Fibroblast of skin of abdomen (primary cell): Measurements from ENCODE around the gene SLPI. TPM values are rescaled to one million over a fixed set of nuclear protein-coding genes. Genes with fewer than 3 reads are reported as not detected.

Source experiments
- DNase-seq: peaks from one replicate; pipeline ENCODE4 v3.0.0-alpha.2; 2013
- polyA plus RNA-seq, 2 experiments: library from polyadenylated mRNA; unstranded; fragments of 120-200 nt; gene quantifications; one replicate each; pipeline ENCODE4 v1.2.1, GENCODE V29; 2013; ENCODE audit not compliant: insufficient read length in 2 of 2

Gene SLPI, protein sequence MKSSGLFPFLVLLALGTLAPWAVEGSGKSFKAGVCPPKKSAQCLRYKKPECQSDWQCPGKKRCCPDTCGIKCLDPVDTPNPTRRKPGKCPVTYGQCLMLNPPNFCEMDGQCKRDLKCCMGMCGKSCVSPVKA
- not detected for polyA plus RNA-seq (2013, experiment 1 of 2; ENCODE audit: insufficient read length)
- polyA plus RNA-seq (2013, experiment 2 of 2; ENCODE audit: insufficient read length): not detected

GRCh38 chr20:45254383-45255262 lies at the start of gene SLPI:
SLPI (minus strand) TSS chr20:45254564; CDS start chr20:45254543, 21 bp downstream.
- no peak for DNase-seq

DNA sequence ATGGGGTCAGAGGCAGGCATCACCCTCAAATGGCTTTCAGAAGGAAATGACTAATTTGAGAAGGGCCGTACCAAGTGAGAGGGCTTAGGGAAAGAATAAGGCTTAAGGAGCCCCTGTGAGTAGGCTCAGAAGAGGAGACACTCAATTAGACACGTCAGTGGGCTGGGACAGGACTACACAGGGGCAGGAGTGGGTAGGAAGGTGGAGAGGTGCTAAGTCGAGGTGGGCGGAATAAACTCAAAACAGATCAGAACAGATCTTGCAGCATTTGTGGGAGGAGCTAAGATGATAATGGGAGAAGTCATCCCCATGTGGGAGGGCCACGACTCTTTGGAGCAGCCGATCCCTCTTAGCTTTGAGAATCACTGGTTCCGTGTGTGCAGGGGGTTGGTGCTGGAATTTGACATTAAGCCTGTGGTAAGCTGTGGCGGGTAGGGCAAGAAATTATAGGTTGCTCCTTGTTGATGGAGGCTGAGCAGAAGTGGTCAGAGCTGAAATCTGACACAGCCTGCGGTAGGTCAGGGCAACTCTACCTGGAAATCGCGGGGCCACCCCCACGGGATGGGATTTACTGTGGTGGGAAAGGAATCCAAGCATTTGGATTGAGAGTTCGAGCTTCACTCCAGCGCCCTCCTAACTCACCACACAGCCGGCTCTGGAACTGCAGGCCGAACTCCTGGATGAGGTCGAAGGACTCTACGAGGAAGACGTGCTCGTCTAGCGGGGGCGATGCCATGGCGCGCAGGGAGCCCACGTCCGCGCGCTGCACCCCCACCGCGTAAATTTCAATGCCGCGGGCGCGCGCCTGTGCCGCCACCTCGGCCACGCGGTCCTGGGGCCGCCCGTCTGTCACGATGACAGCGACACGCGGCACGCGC lies 49.5 kb upstream of the SLPI start:
- peak; percentile 21 for DNase-seq

DNA sequence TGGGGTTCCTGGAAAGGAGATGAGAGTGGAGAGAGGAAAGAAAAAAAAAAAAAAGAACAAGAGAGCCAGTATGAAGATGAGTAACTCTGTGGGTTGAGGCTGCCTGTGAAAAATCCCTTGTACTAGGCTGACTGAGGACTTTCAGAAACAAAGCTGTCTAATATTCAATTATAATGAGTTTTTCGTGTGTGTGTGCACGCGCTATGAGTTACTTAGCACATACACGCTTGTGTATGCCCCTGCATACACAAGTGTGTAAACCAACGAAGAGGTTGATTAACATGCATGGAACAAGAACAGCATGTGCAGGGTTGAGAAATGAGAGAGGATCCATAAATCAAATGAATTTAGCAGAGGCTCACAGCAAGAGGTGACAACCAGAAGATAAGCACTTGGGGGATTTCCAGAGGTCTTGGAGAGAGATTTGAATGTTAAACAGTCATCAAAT lies 47.5 kb upstream of the SLPI start:
- no peak for DNase-seq

DNA sequence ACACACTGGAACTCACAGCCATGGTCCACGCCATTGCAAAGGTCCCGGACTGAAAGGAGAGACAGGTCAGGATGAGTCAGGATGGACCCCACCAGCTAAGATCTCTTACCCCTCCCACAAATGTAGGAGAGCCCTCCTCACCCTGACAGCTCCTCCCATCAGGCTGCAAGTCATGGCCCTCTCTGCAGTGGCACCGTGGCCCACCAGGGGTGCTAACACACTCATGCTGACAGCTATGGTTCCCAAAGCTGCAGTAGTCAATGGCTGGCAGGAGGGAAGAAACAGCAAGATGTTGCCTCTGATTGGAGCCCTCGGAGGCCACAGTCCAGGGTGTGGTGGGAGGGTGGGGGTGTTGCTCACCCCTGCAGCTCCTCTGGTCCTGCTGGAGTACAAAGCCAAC lies 46.6 kb upstream of the SLPI start:
- DNase-seq: no peak

- no peak for DNase-seq
Observed at GRCh38 chr20:45299786-45300185, 45.4 kb upstream of the SLPI start.

DNA sequence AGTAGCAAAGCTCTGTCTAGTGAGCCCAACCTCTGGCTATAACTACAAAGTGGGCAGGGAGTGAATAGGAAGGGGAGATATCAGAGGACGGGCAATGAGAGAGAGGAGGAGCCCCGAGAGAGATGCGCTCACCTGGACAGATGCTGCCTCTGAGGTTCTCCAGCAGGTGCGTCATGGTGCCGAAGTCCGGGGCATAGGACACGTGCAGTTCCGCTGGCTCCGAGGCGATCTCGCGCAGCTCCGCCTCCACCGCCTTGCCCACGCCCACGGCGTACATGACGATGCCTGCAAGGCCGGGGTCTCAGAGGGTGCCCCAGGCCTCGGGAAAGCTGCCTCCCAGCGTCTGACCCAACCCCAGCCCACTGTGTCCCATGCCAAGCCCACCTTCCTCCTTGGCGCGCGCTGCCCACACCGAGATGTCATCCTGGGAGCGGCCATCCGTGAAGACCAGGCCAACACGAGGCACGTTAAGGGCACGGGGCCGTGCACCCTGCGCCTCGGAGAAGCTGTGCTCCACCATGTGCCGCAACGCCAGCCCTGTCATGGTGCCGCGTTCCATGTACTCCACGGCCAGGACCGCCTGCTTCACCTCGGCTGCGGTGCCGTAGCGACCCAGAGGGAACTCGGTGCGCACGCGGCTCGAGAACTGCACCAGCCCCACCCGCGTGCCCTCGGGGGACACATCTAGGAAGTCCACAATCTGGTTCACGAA lies 43.6 kb upstream of the SLPI start:
- no peak for DNase-seq

GRCh38 chr20:45294659-45295058 lies 40.3 kb upstream of the SLPI start:
- DNase-seq: no peak

- no peak for DNase-seq
Observed at GRCh38 chr20:45294003-45294368, 39.6 kb upstream of the SLPI start.

DNA sequence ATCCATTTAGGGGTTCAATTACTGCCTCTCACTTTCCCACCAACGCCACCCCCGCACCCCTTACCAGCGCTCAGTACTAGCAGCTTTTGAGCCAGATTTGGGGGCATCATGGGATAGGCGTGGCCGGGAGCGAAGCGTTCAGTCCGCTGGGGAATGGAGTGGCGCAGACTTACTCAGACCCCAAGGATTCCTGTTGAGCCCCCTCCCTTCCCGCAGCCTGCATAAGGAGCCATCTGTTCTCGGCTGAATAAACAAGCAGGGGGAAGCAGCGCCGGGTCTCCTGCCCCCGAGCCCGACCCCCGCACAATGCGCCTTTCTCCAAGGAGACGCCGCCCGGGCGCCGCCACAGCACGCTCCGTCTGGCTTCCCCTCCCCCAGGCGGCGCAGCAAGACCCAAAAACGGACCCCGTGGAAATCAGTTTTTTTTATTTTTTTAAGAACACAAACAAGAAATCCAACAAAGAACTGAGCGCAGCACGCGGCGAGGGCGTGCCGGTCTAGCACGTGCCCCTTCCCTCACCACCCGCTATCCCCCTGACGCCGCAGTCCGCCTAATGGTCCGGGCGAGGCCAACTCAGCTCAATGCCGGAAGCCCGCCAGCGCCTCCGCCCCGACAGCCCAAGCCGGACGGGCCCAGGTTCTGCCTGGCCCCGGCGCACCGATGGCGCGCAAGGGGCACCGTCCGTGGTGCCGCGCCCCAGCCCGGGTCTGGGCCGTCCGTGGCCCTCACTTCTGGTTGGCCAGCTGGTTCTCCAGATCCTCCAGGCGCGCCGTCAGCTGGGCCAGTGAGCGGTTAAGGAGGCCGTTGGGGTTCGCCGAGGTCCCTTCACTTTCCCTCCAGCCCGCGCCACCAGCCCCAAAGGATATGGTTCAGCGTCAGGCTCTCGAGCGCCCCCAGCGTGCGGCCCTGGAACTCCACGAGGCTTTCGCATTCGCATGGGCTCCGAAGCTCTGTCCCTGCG lies 39.0 kb upstream of the SLPI start:
- DNase-seq: peak; percentile 64

- no peak for DNase-seq
Observed at GRCh38 chr20:45292343-45292742, 38.0 kb upstream of the SLPI start.

DNA sequence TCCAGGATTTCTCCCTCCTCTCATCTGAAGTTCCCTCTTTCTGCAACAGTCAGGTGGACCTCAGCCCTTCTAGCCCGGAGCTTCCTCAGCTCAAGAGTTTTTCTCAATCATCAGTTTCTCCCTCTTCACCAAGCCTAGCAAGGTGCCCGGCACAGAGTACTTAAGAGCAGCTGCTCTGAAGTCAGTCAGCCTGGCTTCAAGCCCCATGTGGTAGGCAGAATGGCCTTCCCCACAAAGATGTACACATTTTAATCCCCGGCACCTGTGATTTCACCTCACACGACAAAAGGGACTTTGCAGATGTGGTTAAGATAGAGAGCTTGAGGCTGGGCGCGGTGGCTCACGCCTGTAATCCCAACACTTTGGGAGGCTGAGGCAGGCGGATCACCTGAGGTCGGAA lies 37.2 kb upstream of the SLPI start:
- DNase-seq: no peak

- DNase-seq: peak; percentile 71
Observed at GRCh38 chr20:45290677-45291355, 36.5 kb upstream of the SLPI start.

DNA sequence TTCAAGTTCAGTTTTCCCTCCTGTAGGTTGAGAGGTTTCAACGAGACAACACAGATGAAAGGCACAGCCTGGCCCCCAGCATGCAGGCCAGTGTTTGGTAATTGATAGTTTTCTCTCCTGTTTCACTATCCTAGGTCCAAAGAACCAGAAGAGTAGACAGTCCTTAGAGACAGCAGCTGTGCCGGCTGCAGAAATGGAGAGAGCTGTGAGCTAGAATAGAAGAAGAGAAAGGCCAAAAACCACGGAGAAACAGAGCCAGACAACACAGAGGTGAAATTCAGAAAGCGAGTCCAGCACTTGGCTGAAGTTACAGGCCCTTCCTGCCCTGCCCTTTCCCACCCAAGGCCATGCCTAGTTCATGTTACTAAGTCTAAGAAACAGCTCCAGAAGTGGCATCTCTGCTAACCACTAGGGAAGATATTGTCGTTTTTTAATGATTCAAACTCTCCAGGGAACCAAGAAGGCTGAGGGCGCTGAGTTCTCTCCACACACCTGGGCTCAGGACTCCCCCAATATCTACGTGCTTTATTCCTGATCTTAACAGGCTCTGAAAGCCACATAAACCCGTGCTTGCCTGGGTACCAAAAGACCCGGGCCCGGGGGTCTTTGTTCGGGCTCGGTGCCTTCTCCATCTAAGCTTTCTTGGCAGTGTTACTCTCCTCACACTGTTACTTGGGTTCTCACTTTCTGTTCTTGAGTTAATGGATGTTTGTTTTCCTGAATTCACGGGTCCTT lies 35.7 kb upstream of the SLPI start:
- DNase-seq: no peak

DNA sequence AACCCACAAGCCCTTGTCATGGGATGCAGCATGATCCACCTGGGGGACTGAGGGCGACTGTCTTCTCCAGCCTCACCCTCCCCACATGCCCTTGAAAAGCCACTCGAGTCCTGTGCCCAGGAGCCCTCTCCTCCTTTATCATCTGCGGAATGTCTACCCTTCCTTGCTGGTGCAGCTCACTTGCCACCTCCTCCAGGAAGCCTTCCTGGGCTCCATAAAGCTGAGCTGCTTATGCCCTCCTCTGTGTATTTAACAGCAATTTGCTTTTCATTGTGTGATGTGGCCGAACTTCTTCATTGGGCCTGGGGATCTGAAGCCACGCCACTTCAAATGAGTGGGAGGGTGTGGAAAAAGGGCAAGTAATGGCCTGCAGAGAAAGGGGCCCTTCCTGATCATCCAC lies 34.5 kb upstream of the SLPI start:
- no peak for DNase-seq

DNA sequence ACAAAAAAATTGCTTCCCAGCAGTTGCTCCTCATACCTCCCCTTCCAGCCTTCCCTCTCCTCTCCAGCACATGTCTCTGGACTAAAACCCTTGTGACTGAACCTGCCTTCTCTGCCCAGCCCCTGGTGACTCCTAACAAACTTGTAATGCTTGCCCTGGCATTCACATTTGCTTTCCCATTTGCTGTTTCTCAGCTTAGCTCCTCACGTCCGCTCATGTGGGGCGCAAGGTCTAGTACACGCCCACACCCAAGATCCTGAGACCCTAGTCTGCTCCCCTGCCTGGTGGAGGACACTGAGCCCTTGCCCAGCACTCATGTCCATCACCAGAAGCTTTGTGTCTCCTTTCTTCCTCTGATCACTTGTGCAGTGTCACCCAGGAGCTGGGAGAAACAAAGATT lies 34.0 kb upstream of the SLPI start:
- no peak for DNase-seq

DNA sequence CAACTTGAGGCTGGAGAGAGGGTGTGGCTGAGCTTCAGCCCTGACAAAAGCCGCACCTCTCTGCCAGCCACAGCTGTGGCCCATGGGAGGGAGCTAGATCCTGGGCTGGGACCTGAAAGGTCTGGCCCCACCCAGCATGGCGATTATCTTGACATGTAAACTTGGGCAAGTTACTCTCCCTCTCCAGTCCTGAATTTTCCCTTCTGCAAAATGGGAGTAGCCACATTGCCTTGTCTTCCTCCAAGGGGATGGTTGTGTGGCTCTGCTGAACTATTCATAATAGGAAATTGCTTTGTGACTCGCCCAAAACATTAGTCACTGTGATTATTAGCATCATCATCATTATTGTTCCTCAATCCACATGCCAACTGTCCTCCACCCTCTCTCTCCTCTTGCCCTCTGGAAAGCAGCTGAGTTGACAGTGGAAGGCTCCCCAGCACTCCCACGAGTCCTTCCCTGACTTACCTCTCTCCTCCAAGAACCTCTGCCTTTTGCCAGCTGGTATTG lies 29.2 kb upstream of the SLPI start:
- no peak for DNase-seq

DNA sequence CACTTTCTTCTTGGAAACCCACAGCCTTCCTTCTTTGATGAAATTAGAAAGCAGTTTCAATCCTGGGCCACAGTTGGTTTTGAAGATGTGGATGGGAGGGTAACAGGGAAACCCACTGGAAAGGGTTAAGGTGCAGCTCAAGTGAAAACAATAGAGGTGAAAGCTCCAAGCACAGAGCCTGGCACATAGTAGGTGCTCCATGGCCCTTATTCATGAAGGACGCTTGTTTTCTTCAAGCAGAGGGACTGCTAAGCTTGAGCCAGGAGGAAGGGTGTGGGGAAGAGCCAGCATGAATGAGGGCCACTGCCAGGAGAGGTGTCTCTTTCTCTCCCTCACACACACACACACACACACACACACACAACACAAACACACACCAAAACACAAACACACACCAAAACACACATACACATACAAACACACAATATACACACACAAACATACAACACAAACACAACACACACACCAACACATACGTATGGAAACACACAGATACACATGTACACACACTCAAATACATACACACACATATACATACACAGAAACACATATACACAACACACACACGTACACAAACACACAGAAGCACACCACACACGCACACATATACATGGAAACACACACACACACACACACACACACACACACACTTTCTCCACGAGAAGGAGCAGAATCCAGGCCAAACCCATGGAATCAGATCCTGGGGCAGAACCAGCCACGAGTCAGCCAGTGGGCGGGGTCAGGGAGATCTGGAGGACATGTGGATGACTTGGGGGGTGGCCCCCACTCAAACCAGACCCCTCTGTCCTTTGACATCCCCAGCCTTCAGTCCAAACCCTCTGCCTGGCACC lies 28.6 kb upstream of the SLPI start:
- DNase-seq: no peak

- DNase-seq: no peak
Observed at GRCh38 chr20:45279992-45280391, 25.6 kb upstream of the SLPI start.

DNA sequence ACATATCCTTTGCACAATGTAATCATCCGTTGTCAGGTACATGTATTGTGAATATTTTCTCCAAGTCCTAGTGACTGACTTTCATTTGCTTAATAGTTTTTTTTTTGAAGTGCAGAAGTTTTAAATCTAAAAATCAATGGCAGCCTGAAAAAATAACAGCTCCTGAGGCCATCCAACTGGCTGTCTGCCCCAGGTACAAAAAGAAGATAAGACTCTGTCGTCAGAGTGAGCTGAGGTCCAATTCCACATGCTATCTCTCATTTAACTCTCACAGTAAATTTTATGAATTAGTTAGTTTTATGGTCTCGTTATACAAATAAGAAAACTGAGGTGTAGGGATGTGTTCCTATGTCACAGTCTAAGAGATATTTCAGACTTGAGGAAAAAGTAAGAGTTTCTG lies 21.0 kb upstream of the SLPI start:
- no peak for DNase-seq
